ENCODE results near the gene PAIP2.
"Not testable (repeated sequence)": the region's sequence is repeated elsewhere in the genome, so short reads cannot be mapped to it uniquely, and the experiment has no call there.

PAIP2 gene

DNA sequence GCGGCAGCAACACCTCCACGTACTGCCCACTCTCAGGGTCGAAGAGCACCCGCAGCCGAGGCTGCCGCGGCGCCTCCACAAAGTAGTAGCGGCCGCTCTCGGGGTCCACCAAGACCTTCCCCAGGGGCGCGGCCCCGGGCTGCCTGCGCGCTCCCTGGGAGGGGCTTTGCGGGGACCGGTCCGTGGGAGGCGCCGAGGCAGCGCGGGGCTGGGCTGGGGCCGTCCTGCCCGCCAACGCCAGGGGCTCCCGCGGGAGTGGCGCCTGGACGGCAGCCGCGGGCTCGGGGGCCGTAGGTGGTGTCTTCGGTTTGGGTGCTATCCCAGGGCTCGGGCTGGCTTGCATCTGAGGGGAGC, 50.6 kb downstream of the PAIP2 start:
- no peak for DNase-seq (ENCODE audit: low spot score)

DNA sequence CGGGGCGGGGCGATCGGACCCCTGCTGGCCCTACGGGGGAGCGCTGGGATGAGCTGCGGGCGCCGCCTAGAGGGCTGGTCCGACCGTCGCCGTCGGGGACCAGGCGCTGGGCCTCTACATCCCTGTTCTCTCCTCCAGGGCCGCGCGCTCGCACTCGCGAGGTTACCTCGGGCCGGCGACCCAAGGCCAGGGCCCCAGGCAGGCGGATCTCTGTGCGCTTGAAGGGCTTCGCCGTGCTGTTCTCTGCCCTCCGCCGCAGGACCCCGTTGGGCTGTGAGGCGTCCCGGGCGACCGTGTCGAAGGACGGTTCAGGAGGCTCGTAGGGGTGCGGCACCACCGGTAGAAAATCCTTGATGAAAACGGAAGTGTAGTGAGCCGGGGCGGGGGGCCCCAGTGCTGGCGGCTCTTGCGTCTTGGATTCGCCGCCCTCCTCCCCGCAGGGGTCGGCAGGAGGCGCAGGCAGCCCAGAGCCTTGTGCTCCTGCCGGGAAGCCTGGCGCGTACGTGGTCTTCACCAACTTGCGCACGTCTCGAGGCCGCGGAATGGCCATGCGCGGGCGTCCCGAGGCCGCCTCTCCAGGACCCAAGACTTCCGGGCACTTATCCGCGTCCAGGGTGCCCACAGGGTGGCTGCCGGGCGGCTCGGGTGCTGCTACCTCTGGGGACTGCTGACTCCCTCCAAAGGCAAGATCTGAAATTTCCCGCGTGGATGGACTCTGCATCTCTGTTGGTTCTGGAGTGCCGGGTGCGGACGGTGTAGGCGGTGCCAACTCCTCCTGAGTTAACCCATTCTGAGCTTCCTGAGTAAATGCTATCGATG, 51.2 kb downstream of the PAIP2 start:
- DNase-seq (ENCODE audit: low spot score): no peak

DNA sequence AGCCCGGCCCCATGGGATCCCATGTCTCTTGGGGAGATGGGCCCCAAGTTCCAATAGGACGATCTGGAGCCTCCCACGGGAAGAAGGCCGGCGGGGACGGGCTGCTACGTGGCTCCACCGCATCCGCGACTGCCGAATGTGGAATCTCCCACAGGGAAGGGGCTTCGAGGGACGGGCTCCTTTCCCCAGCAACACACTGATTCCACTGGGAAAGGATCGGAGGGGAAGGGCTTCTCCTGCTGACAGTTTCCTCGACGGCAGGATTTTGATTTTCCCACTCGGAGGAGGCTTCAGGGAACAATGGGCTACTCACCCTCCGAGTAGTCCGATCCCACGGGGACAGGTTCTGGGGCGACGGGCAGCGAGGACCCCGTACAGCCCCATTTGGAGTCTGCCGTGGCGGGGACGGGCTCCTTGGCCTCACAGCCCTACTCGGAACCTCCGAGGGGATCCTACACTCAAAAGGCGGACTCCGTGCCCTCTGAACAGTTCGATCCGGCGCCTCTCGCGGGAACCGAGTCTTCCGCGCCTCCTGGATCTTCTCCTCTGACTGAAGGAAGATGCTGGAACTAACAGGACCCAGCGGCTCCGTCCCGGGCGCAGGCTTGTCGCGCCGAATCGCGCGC, 52.0 kb downstream of the PAIP2 start:
- no peak for DNase-seq (ENCODE audit: low spot score)

DNA sequence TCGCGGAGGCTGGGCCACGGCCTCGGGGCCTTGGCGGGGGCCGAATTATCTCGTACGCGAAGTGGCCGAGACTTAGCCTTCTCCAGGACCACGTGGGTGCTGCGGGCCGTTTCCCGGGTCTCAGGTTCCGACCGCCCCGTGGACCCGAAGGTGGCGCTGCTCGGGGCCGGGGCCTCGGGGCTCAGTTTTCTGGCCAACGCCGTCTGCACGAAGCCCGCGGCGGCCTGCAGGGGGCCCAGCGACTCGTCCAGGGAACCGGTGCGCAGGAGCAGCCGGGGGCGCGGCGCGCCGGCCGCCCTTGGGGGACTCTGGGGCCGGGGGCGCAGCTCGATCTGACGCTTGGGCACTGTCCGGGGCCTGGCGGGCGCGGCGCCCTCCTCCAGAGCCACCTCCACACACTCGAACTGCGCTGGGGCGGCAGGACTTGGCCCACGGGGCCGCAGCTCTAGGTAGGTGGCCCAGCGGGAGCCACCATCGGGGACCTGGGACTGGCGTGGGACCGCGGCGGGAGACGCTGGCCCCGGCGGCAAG, 52.5 kb downstream of the PAIP2 start:
- no peak for DNase-seq (ENCODE audit: low spot score)

DNA sequence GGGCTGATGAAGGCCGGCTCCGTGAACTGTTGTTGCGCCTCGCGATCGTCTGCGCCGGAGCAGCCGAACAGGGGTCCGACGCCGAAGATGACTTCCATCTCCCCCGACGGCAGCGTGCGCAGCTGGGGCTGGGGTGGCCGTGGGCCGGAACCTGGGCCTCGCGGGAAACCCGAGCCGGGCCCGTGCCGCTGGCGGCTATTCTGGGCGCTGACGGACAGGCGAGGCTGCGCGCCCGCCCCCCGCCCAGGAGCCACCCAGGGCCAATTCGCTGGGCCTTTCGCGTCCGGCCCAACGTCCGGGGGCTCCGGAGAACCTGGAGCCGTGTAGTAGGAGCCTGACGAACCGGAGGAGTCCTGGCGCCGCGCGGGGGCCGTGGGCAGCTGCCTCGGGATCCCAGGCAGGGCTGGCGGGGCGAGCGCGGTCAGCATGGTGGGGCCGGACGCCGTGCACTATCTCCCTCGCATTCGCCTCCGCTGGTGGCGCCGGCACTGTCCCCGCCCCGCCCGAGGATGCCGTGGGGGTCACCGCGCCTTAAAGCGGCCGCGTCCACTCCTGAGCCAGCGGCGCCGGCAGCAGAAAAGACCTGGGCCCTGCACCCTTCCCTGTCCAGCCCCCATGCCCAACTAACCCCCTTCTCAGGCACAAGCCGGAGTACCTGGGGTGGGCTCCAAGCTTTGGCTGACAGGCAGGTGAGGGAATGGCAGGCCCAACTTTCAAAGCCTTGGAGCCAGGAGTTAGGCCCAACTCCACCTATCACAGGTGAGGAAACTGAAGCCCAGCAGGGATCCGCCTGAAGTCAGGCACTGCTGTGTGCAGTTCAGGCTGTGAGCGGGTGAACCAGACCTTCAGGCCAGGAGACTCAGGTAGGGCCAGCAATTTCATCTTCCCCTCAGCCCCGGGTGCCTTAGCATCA, 53.3 kb downstream of the PAIP2 start, which contains the start of gene PROB1:
TSS of gene PROB1 (minus strand) at position 451 of the 913 bp plus-strand sequence. CDS start at position 428, 23 bp downstream.
- no peak for DNase-seq (ENCODE audit: low spot score)

DNA sequence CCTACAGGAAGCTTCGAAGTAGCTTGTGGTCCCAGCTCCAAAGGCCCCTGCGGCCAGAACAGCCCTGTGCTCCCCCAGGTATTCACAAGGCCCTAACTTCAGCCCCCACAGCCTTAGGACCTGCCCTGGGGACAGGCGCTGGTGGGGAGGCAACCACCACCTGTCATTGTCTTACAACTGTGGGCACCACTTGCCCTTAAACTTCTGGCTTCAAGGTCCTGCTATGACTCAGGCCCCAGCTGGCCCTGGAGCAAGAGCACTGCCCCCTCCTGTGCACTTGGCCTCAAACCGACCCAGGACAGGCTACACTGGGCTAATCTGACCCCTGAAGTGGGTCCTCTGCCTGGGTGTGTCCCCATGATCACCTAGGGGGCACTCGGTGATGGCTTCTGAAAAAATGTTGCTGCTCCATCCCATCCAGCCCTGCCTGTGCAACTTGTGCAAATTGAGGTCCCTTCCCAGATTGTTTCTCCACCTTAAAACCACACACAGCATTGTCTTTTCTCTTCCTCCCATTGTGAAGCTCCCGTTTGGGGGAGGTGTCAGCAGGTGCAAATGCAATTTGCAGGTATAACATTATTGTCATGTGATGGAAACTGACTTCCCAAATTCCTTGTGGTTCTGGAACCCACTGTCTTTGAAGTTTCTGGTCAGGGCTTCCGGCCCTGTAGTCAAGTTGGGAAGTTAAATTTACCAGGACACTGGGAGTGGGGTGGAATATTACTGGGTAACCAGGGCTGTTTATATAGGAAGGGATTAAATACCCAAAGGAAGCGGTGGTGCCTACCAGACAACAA, 54.4 kb downstream of the PAIP2 start:
- no peak for DNase-seq (ENCODE audit: low spot score)

DNA sequence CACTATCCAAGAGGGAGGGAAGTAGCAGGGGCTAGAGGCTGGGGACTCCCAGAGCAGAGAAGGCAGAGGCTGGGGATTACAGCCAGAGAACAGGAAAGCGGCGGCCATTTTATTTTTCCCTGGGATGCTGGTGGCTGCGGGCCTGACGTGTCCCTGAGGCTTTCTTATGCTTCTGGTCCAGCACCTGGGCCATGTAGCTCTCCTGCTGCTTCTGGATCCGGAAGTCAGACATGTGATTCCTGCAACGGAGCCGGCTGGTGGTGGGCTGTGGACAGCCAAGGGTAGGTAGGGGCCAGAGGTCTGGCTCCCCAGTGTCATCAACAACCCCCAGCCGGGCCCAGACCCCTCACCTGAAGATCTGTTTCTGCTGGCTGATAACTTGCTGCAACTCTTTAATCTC, 55.0 kb downstream of the PAIP2 start:
- DNase-seq (ENCODE audit: low spot score): no peak

DNA sequence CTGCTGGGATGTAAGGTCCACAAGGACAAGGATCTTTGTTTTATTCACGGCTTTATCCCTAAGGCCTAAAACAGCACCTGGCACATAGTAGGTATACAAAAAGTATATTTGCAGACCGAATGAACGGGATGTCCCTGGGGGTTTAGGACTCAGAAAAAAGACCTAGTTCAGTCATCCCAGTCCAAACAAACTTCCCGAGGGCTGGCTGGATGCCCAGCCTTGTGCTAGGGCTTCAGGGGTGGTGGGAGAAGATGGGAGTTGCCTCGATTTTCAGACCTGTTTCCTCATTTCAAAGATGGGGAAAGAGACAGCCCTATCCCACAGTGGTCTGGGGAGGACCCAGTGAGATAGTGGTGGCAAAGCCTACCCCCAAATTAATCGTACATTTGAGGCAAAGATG, 56.3 kb downstream of the PAIP2 start:
- no peak for DNase-seq (ENCODE audit: low spot score)

DNA sequence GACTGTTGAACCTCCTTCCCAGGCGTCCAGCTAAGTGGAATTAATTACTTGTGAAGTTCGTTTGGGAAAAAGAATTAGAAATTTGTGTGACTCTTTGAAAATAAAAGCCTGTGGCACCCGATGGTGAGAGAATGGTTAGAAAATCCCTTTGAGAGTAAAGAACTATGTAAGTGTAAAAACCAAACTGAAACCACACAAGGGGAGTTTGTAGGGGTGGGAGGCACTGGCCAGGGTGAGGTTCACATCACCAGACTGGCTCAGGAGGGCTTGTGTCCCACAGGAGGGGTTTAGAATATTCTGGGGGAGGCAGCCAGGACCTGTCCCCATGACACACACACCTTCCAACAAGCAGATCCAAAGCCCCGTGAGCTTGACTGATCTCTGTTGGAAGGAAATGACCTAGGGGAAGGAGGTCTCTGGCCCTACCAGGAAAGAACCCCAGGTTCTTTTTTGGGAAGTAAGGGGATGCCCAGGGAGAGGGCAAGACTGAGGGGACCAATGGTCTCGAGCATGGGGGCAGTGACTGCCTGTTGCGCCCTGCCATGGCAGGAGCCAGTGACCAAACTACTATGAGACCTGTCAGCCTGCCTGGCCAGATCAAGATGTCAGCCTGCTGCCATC, 58.0 kb downstream of the PAIP2 start:
- no peak for DNase-seq (ENCODE audit: low spot score)

DNA sequence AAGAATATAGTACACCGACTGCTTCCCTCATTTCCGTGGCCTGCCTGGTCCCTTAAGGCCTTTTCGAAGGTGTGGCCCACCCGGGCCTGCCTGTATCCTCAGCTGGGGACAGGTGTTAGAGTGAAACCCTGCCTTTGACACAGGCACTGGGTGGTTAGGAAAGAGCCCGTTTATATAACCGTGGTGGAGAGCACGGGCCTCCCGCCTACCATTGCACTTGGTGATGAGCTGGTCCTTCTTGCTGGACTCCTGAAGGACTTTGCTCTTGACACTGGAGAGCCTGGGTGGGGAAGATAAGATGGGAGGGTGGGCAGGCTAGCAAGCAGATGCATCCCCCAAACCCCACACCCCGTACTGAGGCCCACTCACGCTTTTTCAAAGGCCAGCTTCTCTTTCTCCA, 59.9 kb downstream of the PAIP2 start:
- no peak for DNase-seq (ENCODE audit: low spot score)

DNA sequence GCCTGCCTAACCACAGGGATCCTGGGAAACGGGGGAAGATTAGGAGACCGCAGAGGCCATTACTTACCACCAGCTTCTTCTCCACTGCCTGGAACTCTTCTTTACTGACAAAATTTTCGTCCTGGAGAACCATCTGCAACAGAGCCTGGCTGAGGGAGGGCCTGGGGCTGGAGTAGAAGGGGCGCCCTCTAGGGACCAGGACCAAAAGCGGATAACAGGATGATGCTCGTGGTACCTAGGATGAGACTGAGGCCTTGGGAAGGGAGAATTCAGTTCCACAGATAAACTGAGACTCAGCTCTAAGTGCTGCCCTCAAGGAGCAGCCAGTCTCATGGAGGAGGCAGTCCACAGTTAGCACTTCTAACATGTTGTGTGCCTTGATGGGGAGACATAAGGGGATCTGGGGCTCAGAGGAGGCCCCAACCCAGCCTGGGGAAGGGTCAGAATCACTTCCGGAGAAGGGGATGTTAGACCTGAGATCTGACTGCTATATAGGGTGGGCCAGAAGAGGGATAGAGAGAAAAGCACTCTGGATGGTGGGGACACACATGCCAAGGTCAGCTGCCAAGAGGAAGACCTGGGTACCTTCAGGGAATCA, 61.0 kb downstream of the PAIP2 start:
- DNase-seq (ENCODE audit: low spot score): no peak

DNA sequence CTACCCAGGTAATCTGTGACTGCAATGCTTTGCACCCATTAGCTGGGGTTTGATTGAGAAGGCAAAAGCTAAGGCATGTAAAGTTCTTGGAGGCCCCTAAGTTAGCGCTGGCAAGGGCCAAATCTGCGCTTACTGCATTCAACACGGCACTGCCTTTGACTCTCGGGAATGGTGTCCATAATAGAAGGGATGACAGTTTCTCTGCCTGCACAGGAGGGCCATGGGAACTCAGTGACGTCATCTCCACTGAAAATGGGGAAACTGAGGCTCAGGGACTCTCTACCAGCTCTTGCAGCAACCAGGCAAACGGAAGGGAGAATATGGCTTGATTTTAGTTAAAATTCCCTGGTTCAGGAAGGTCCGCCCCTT, 61.7 kb downstream of the PAIP2 start:
- no peak for DNase-seq (ENCODE audit: low spot score)

DNA sequence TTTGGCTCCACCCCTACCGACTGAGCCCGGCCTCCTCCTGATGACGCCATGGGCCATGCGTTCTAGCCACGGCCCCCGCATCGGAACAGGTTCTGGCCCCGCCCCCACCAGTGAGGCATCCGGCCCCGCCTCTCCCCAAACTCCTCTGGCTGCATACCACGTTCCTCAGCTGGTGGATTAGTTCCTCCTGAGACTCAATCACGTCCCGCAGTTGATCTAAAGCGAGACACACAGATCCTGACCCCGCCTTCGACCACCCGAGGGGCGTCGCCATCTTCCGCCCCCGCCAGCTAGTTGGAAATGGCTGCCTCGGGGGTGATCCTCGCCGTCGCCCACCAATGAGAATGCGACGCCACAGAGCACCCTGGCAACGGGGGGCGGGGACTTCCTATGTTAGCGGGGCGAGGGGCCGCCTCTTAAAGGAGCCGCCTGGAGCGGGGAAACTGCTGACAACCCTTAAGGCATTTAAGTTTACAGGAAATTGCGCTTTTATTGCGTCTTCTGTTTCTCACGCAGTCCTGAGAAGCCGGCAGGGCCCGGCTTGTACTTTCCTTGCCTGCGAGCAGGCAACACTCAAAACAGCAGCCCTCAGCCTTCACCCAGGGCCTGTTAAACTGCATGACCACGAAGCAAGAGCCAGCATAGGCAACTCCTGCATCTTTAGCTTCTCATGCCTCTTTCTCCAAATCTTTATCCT, 62.3 kb downstream of the PAIP2 start, which contains the start of gene SPATA24:
TSS of gene SPATA24 (minus strand) at position 303 of the 697 bp plus-strand sequence. CDS start at position 274, 29 bp downstream.
- peak; percentile 96 for DNase-seq (ENCODE audit: low spot score)

DNA sequence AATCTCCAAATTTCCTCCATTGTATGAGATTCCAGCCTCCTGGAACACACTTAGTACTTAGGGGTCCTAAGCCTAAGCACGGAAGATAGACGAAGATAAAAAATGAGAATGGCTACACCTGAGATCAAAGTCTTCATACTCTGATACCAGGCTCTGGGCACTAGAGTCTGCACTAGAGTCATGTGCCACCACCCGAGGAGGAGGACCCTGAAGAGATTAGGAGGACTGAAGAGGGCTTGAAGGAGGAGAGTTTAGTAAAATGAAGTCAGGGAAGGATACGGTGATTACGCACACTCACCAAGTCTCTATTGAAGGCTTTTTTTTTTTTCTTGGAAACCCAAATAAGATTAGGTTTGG, 62.8 kb downstream of the PAIP2 start:
- DNase-seq (ENCODE audit: low spot score): no peak

DNA sequence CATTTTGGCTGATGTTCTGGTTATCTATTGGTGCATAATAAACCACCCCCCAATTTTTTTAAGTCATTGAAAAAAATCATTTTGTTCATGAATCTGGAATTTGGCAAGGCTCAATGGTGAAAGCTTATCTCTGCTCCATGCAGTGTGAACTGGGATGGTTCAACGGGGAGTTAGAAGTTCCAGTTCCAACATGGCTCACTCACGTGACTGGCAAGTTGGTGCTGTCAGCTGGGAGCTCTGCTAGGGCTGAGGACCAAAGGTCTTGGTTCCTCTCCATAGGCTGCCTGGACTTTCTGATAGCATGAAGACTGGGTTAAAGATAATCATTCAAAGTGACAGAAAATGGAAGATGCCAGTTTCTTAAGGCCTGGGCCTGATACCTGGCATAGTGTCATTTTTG, 65.3 kb downstream of the PAIP2 start:
- no peak for DNase-seq (ENCODE audit: low spot score)

DNA sequence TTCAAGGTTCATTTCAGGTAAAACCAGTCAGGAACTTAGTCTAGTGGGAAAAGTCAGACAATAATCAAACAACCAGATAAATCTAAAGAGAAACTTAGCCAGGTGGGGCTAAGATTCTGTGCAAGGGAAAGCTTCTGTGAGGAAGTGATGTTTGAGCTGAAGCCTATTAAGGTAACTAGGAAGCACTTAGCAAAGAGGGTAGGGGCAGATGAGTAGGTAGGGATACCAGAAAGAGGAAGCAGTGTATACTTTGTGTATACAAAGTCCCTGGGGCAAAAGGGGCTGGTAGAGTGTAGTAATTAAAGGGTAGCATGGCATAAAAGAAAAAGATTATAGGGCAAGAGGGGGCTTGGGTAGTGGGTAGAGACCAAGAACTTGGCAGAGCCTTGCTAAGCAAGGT, 65.9 kb downstream of the PAIP2 start:
- DNase-seq (ENCODE audit: low spot score): no peak

DNA sequence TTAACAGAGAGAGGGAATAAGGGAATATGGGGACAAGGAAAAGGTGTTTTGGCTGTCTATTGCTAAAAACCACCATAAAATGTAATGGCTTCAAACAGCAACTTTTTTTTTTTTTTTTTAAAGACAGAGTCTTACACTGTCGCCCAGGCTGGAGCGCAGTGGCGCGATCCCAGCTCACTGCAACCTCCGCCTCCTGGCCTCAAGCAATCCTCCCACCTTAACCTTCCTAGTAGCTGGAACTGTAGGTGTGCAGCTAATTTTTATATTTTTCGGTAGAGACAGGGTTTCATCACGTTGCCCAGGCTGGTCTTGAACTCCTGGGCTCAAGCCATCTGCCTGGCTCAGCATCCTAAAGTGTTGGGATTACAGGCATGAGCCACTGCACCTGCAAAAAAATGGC, 66.5 kb downstream of the PAIP2 start:
- no peak for DNase-seq (ENCODE audit: low spot score)

DNA sequence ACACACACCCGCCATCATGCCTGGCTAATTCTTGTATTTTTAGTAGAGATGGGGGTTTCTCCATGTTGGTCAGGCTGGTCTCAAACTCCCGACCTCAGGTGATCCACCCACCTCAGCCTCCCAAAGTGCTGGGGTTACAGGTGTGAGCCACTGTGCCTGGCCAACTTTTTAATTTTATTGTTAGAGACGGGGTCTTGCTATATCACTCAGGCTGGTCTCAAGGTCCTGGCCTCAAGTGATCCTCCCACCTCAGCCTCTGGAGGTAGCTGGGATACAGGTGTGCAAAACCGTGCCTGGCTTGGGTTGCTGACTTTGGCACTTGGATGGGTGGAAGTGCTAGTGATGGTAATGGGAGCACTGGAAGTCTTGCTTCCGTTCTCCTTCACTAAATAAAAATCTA, 67.5 kb downstream of the PAIP2 start:
- DNase-seq (ENCODE audit: low spot score): not testable (repeated sequence)

DNA sequence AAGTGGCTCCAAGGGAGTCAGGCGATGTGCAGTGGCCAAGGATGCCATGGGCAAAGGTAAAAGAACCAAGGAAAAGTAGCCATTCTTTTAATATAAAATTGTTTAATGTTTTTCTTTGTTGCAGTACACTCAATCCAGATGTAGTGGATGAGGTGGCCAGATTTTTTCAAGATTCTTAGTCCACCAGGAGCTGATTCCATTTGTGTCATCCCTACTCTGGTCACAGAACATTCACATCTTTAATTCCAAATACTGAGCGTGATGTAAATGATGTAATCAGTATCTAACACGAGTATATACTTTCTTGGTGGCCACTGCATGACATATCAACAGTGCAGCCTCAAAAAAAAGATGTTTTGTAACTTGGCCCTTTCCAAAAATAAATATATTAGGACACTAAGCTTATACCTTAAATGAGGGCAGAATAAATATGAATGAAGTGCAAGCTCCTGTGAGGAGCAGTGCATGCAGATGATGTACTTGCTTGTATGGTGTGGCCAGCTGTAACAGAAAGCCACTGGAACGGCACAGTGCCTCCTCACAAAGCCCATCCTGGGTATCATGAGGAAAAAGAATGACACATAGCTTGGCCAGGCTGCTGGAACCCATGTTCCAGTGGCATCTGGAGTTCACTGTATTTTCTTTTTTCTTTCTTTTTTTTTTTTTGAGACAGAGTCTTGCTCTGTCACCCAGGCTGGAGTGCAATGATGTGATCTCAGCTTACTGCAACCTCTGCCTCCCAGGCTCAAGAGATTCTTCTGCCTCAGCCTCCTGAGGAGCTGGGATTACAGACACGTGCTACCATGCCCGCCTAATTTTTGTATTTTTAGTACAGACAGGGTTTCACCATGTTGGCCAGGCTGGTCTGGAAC, 68.7 kb downstream of the PAIP2 start:
- DNase-seq (ENCODE audit: low spot score): no peak

Measured in pons (tissue), 1 donor.